GM20000 (cell line): ENCODE data around the gene TENT4B.

Experiments used
- DNase-seq: peaks from one replicate; pipeline ENCODE4 v3.0.0; 2012; ENCODE audit warnings: low spot score
- CTCF ChIP-seq: IDR thresholded peaks from 2 replicates; pipeline ENCODE4 v1.5.1; 2012; ENCODE audit warnings: mild to moderate bottlenecking, control low read depth; ENCODE audit errors: extremely low read depth, missing control alignments

The TENT4B gene

DNA sequence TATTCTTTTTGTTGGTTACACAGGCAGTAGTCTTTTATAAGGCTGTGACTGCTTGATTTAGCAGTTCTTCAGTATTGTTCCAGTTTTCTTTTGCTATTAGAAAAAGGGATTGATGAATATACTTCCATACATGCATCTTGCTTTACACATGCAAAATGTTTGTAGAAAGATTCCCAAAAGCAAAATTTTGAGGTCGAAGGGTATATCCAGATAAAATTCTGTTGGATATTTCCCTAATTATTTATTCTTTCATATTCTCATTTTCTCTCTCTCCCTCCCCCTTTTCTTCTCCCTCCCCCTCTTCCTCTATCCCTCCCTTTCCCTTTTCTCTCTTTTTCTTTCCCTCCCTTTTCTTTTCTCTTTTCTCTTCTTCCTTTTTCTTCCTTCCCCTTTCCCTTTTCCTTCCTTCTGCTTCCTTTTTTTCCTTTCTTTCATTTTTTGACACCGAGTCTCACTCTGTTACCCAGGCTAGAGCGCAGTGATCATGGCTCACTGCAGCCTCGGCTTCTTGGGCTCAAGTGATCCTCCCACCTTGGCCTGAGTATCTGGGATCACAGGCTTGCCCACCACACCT lies 66.4 kb downstream of the TENT4B start:
- no peak for DNase-seq
- no peak for TF ChIP-seq CTCF

DNA sequence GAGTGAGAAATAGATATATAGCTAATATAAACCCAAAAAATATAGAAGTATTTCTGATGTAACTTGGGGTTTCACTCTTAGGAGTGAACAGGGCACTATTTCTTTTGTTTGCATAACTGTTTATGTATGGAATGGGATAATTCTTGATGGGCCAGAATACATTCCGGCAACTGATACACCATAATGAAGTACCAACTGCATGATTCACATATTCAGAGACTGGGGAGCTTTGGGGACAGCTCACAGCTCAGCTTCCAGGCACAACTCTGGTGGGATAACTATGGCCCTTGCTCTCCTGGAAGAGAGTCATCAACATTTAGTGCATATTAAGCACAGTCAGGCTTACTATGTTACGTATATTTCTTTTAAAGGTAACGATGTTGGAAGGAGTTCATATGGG lies 71.2 kb downstream of the TENT4B start:
- no peak for DNase-seq
- no peak for TF ChIP-seq CTCF

- TF ChIP-seq CTCF = no peak
- DNase-seq = no peak
These were observed 74.0 kb downstream of the TENT4B start for GRCh38 chr16:50227120-50227519.

DNA sequence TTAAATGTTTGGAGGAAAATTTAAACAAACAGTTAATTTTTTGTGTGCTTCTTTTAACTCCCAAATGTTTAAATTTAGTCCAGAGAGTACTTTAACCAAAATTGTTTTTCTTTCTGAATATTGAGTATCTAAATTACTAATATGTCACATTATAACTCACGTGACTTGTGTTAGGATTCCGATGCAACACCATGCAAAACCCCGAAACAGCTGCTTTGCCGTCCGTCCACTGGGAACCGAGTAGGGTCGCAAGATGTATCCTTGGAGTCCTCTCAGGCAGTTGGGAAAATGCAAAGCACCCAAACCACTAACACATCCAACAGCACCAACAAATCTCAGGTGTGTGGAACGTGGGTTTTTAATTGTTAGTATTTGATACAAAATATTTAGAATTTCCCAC lies 74.6 kb downstream of the TENT4B start:
- DNase-seq = no peak
- no peak for TF ChIP-seq CTCF

- DNase-seq = no peak
- no peak for TF ChIP-seq CTCF
These were observed 75.3 kb downstream of the TENT4B start for GRCh38 chr16:50228364-50228868.

GRCh38 chr16:50229149-50229726 lies 76.1 kb downstream of the TENT4B start:
- no peak for TF ChIP-seq CTCF

DNA sequence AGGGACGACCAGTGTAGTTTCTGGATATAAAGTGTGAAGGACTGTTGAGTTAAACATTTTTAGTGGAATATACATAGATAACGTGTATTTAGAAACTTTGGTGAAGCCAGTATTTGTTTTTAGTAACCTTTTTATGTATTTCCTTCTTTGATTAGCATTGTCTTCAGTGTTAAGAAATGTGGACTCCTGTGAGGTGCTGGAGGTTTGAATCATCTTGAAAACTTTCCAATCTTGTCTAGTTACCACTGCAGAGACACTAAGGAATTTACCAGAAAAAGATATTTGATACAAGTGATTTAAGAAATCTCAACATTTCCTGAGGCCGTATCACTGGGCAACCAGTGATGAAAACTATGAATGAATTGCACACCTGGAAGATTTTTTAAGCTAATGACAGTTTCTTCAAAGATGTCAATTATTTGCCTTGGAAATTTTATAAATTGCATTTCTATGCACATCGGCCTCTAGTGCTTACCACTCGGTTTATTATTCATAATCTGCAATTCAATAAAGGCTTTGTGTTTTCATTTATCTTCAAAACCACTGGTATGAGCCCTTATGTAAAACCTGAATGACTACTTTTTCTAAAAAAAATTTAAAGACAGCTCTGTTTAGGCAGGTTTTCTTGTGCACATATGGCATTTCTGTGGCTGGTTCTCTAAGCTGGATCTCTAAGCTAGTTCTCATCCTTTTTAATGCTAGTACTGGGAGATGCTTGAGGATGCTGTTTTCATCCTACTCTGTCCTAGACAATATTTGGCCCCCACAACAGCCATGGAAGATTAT lies 81.9 kb downstream of the TENT4B start:
- DNase-seq = no peak
- TF ChIP-seq CTCF = no peak

More at GRCh38 chr16:50229149-50229726, 76.1 kb downstream of the TENT4B start:
- DNase-seq = no peak
